Mononuclear cell (primary cell): ENCODE data around the gene KCNAB1. TPM values are rescaled to one million over a fixed set of nuclear protein-coding genes. Genes with fewer than 3 reads are reported as not detected.

Experiments
- H3K27me3 ChIP-seq: 2 replicates; pipeline ENCODE4 v1.6.0; 2011; ENCODE audit warnings: low read length, control low read depth; ENCODE audit not compliant: insufficient read depth
- H3K4me1 ChIP-seq: 2 replicates; pipeline ENCODE4 v1.5.1; 2011; ENCODE audit warnings: mild to moderate bottlenecking, low read length, control low read depth; ENCODE audit not compliant: insufficient read depth
- H3K4me3 ChIP-seq: 2 replicates; pipeline ENCODE4 v1.5.1; 2011; ENCODE audit warnings: mild to moderate bottlenecking, low read length, moderate library complexity
- H3K9me3 ChIP-seq: 2 replicates; pipeline ENCODE4 v1.5.1; 2011; ENCODE audit warnings: low read depth, mild to moderate bottlenecking, control low read depth, low read length
- total RNA-seq: library from RNA; depleted of rRNA; stranded (reverse); fragments of >200 nt; gene quantifications from one replicate; pipeline ENCODE4 v1.2.3, GENCODE V29; 2012

KCNAB1 gene
- total RNA-seq, 1 donor = not detected

- Histone ChIP-seq H3K9me3 (no peaks in the 10 kb centered on the region), H3K4me3 (no peak overlapping the region), H3K27me3 (no peaks in the 10 kb centered on the region), H3K4me1 (no peaks in the 10 kb centered on the region)
Measured at GRCh38 chr3:156433910-156434309, 313.5 kb downstream of the KCNAB1 start.

DNA sequence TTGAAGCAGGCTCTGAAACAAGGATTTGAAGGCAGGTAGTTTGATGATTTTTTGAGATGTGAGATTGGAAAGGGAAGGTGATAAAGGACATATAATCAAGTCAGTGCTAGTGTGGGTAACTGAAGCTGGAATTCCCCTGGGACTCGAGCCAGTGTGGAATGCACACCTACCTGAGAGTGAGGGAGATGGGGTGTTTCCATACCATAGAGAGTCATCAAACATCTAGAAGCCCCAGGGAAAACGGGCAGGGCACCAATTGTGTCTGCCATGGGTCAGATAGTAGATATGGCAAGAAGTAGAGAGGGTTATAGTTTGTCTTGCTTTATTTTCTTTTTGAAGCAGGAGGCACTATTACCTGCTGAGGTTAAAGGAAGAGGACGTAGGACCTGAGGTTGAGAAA is 314.5 kb downstream of the KCNAB1 start:
- Histone ChIP-seq H3K4me1 (no peaks in the 10 kb centered on the region), H3K27me3 (no peaks in the 10 kb centered on the region), H3K9me3 (no peaks in the 10 kb centered on the region)

DNA sequence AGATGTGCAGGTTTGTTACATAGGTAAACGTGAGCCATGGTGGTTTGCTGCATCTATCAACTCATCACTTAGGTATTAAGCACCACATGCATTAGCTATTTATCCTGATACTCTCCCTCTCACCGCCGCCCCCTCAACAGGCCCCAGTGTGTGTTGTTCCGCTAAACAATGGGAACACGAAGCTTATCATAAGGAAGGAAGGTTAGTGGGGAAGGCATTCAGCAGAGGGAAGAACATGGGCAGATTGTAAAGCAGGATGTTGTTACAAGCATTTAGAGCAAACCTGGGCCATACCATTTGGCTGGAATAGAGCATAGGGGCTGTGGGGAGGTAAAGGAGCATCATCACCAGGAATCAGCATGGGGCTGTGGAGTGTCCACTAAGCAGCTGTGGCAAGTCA is 322.7 kb downstream of the KCNAB1 start:
- Histone ChIP-seq H3K4me1 (peaks cover 4% of the 10 kb centered on the region), H3K27me3 (no peaks in the 10 kb centered on the region), H3K4me3 (no peak overlapping the region), H3K9me3 (no peaks in the 10 kb centered on the region)

More for the DNA sequence above, 314.5 kb downstream of the KCNAB1 start:
- no peak overlapping the region for H3K4me3 ChIP-seq

GRCh38 chr3:156445117-156446090 is 325.0 kb downstream of the KCNAB1 start:
- Histone ChIP-seq H3K9me3 (no peaks in the 10 kb centered on the region), H3K27me3 (no peaks in the 10 kb centered on the region), H3K4me1 (peaks cover 4% of the 10 kb centered on the region), H3K4me3 (no peak overlapping the region)

DNA sequence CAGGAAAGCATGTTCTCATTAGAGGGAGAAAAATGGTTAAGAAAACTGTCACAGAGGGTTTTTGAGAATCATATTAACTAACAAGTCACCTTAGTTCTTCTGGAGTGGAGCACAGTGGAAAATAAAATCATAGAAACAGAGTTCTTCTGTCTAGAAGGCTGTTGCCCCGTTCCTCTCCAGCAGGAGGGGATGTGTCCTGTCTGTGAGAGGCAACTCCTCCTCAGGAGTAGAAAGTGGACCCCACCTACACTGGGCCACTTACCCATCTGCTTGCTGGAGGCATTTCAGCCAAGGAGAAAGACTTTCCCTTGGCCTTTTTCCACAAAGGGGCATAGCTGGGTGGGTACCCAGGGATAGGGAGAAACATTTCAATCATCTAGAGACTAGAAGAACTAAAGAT is 327.9 kb downstream of the KCNAB1 start:
- Histone ChIP-seq H3K9me3 (no peaks in the 10 kb centered on the region), H3K4me3 (no peak overlapping the region), H3K4me1 (peaks cover 4% of the 10 kb centered on the region), H3K27me3 (no peaks in the 10 kb centered on the region)

DNA sequence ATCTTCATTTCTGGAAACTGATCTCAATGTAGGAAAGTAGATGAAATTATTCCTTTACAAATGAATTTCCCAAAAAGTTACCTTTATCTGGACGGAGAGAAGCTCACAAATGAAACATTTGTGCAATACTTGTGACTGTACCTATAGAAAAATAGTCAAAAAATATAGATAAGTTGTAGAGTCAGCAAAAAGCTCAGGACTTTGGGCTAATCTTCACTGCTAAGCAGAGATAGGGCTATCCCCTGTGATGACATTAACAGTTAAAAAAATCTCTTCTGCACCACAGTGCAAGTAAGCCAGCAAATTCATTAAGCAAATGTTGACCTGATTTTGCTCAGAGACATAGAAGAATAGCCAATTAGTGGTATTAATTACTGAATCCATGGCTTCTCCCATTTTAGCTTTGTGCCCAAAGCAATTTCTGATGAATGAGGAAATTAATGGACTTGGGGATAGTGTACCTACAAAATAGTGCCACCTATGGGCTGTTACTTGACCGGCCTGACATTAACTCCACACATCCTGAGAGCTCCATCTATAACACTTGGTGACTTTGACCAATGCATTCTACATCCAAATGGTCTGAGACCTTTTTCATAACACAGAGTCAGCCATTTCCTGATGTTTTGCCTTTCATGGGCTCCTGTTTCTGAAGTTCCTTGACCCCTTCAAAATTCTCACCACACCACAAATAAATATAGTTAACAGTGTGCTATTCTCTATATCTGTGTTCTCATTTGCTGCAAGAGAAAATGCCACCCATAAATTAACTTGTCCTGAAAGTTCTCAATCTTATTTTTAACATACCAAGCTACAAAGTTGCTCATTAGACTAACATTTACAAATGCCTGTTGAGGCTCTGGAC is 329.6 kb downstream of the KCNAB1 start:
- H3K4me1 ChIP-seq = peaks cover 4% of the 10 kb centered on the region

GRCh38 chr3:156455839-156456238 is 335.5 kb downstream of the KCNAB1 start:
- Histone ChIP-seq H3K27me3 (no peaks in the 10 kb centered on the region), H3K4me1 (no peaks in the 10 kb centered on the region), H3K4me3 (no peak overlapping the region), H3K9me3 (no peaks in the 10 kb centered on the region)

More for the DNA sequence above, 329.6 kb downstream of the KCNAB1 start:
- Histone ChIP-seq H3K9me3 (no peaks in the 10 kb centered on the region), H3K4me3 (no peak overlapping the region), H3K27me3 (no peaks in the 10 kb centered on the region)

DNA sequence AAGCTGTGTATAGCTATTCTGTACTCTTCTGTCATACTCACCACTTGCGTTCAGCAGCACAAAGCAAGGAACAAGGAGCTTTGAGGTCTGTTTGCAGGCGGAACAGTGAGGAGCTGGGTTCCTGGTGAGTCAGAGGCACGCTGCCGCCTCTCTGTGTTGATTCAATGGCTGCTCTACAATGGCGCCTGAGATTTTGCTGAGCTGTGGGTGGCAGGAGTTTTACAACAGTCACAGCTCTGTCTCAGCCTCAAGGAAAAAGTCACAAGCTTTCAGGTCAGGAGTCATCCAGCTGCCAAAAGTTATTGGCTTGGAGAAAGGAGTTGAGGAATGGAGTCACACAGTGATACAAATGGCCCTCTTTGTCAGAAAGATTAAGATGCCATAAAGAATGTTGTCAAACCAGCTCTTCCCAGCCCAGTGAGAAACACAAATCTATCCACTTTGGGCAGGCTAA is 336.4 kb downstream of the KCNAB1 start:
- Histone ChIP-seq H3K4me3 (no peak overlapping the region), H3K4me1 (no peaks in the 10 kb centered on the region), H3K9me3 (no peaks in the 10 kb centered on the region), H3K27me3 (no peaks in the 10 kb centered on the region)

DNA sequence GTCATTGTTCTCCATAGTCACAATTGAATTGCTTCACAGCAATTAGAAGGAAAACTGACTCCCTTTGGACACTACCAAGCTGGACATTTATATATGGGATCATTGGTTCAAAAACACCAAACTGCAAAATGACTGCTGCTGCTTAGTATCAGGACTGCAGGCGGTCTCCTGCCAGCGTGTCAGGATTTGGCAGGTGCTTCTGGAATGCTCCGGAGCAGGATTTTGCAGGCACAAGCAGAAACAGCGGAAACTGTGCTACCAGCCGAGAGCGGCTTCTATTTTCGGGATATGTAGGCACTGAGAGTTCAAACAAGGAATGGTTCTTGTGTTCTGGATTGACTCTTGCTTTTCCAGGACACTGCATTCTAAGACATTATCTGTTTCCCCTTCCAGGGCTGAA is 339.1 kb downstream of the KCNAB1 start:
- Histone ChIP-seq H3K27me3 (no peaks in the 10 kb centered on the region), H3K9me3 (no peaks in the 10 kb centered on the region), H3K4me1 (no peaks in the 10 kb centered on the region), H3K4me3 (no peak overlapping the region)

DNA sequence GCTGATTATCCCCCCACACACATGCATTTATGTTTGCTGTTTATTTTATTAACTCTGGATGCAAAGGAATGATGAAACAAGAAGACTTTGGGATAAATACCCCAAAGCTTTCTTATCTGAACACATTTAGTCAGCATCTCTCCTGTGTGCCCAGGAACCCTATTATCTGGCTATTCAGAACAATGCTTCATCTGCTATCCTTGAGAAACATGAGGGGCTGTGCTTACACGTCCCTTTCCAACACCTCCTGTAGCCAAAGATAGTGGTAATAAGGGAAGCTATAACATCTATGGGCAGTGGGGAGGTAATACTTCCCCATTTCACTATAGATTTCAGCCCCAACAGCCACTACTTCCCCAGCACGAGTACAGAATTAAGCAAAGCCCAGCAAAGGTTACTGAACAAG is 339.8 kb downstream of the KCNAB1 start:
- no peaks in the 10 kb centered on the region for H3K27me3 ChIP-seq
- no peaks in the 10 kb centered on the region for H3K4me1 ChIP-seq
- no peaks in the 10 kb centered on the region for H3K9me3 ChIP-seq
- no peak overlapping the region for H3K4me3 ChIP-seq

DNA sequence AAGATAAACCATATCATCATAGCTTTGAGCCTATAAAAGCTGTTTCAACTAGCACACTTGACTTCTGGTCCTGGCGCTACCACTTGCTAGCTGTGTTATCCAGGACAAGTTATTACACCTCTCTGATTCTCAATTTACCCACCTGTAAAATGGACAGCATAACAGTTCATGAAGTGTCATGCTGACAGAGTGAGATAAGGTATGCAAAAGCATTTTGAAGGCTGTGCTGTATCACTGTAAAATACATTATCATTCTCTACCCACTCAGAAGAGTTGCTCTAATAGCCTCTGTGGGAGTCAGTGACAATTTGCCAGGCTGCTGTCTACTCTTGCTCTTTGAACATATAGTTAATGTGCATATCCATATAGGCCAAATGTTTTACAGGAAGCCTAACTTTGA is 341.5 kb downstream of the KCNAB1 start:
- Histone ChIP-seq H3K9me3 (no peaks in the 10 kb centered on the region), H3K27me3 (no peaks in the 10 kb centered on the region), H3K4me3 (no peak overlapping the region), H3K4me1 (no peaks in the 10 kb centered on the region)

DNA sequence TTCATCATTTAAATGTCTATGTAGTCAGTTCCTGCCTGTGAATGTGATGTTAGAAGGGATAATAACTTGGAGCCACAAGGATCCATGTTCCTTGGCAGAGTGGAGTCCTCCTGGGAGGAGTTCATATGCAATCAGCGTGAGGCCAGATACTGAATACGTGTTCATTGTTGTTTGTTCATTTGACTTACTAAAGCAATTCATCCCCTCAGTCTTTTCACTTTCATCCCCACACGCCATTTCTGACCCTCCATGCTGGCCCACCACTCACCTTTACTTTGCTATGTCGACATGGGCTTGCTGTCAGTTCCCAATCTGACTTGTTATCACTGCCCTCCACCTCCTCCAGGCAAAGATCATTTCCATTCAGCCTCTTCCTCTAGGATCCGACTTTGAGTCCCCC is 342.7 kb downstream of the KCNAB1 start:
- no peaks in the 10 kb centered on the region for H3K27me3 ChIP-seq
- H3K9me3 ChIP-seq = no peaks in the 10 kb centered on the region
- no peak overlapping the region for H3K4me3 ChIP-seq
- H3K4me1 ChIP-seq = no peaks in the 10 kb centered on the region

GRCh38 chr3:156465194-156465593 is 344.8 kb downstream of the KCNAB1 start:
- no peak overlapping the region for H3K4me3 ChIP-seq
- H3K9me3 ChIP-seq = no peaks in the 10 kb centered on the region
- no peaks in the 10 kb centered on the region for H3K4me1 ChIP-seq

DNA sequence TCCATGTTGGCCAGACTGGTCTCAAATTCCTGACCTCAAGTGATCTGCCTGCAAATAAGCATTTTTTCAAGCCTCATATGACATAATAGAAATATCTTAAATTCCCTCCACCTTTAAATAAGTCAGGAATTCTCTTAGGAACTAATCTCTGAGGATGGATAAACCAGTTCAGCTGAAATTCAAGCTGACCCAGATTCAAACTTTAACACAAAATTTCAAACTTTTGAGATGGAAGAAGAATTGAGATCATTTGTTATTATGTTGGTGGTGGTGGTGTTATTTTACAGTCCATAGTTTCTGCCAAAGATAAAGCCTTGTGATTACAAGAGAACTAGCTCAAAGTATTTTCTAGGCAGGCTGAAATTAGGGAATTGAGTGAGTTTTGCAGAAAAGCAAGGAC is 349.1 kb downstream of the KCNAB1 start:
- no peak overlapping the region for H3K4me3 ChIP-seq
- no peaks in the 10 kb centered on the region for H3K9me3 ChIP-seq
- H3K4me1 ChIP-seq = no peaks in the 10 kb centered on the region
- H3K27me3 ChIP-seq = no peaks in the 10 kb centered on the region

More at GRCh38 chr3:156465194-156465593, 344.8 kb downstream of the KCNAB1 start:
- no peaks in the 10 kb centered on the region for H3K27me3 ChIP-seq

GRCh38 chr3:156471431-156471830 is 351.1 kb downstream of the KCNAB1 start:
- H3K9me3 ChIP-seq = no peaks in the 10 kb centered on the region

More at GRCh38 chr3:156471431-156471830, 351.1 kb downstream of the KCNAB1 start:
- Histone ChIP-seq H3K27me3 (no peaks in the 10 kb centered on the region), H3K4me3 (no peak overlapping the region), H3K4me1 (no peaks in the 10 kb centered on the region)
